ENCODE results near the gene CCDC57. TPM values are rescaled to one million over a fixed set of nuclear protein-coding genes. Genes with fewer than 3 reads are reported as not detected.

CCDC57 gene
- polyA plus RNA-seq, 1 donor (not counting 4 experiments of a cell fraction or from before 2014, with no cell fraction given): 19.2 TPM

- dilution Hi-C loops (cut with MboI; ENCODE audit: extremely low pct_ligation_motif_present, low sequenced_read_pairs): no loop called here
- no peak overlapping the region for H3K4me3 ChIP-seq (ENCODE audit: control insufficient read depth in 2 of 3, extremely low read depth in 1 of 3, insufficient read depth in 2 of 3, low read depth in 1 of 3, low read length in 3 of 3)
- H3K27me3 ChIP-seq (ENCODE audit: control insufficient read depth, extremely low read depth, insufficient read depth, low read length): no peaks in the 10 kb centered on the region
- H3K36me3 ChIP-seq (ENCODE audit: control insufficient read depth in 2 of 2, extremely low read depth in 1 of 2, insufficient read depth in 2 of 2, low read length in 2 of 2): peaks cover 25 to 35% of the 10 kb centered on the region in 2 experiments
- FAIRE-seq (no peak), DNase-seq (ENCODE audit: low read depth, low spot score) (no peak)
- no peaks in the 10 kb centered on the region for H3K79me2 ChIP-seq (ENCODE audit: control insufficient read depth, insufficient read depth, low read length)
- no peaks in the 10 kb centered on the region for H3K9me3 ChIP-seq (ENCODE audit: control insufficient read depth, low read depth, low read length)
- no peak overlapping the region for H2AFZ ChIP-seq (ENCODE audit: control insufficient read depth, low read length)
- no peaks in the 10 kb centered on the region for H3K4me1 ChIP-seq (ENCODE audit: control insufficient read depth, extremely low read depth, insufficient read depth, low read length)
- H3K4me2 ChIP-seq (ENCODE audit: control insufficient read depth, extremely low read depth, insufficient read depth, low read depth, low read length): no peak overlapping the region
- H4K20me1 ChIP-seq (ENCODE audit: control insufficient read depth, extremely low read depth, insufficient read depth, low read length): no peaks in the 10 kb centered on the region
- TF ChIP-seq, protein P1, sequence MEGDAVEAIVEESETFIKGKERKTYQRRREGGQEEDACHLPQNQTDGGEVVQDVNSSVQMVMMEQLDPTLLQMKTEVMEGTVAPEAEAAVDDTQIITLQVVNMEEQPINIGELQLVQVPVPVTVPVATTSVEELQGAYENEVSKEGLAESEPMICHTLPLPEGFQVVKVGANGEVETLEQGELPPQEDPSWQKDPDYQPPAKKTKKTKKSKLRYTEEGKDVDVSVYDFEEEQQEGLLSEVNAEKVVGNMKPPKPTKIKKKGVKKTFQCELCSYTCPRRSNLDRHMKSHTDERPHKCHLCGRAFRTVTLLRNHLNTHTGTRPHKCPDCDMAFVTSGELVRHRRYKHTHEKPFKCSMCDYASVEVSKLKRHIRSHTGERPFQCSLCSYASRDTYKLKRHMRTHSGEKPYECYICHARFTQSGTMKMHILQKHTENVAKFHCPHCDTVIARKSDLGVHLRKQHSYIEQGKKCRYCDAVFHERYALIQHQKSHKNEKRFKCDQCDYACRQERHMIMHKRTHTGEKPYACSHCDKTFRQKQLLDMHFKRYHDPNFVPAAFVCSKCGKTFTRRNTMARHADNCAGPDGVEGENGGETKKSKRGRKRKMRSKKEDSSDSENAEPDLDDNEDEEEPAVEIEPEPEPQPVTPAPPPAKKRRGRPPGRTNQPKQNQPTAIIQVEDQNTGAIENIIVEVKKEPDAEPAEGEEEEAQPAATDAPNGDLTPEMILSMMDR (optimal IDR thresholded peaks at IDR 0.05 in 1 of 3, IDR thresholded peaks at IDR 0.05 in 1 of 3, conservative IDR thresholded peaks at IDR 0.05 in 1 of 3; ENCODE audit: extremely low read depth in 1 of 3, insufficient read depth in 2 of 3, low read length in 3 of 3): no peak
- TF ChIP-seq EZH2 (IDR thresholded peaks at IDR 0.05; ENCODE audit: low read length): no peak
- H3K27ac ChIP-seq (ENCODE audit: control insufficient read depth, insufficient read depth, low read length): no peak overlapping the region
- H3K9ac ChIP-seq (ENCODE audit: control insufficient read depth, extremely low read depth, insufficient read depth, low read length): no peak overlapping the region
- no peaks in the 10 kb centered on the region for H3K9me1 ChIP-seq (ENCODE audit: control insufficient read depth, extremely low read depth, insufficient read depth, low read length)
Observed at GRCh38 chr17:82195675-82196672, 16.7 kb downstream of the CCDC57 start.

- H3K27ac ChIP-seq (ENCODE audit: control insufficient read depth, insufficient read depth, low read length): no peak overlapping the region
- no peak for DNase-seq (ENCODE audit: low read depth, low spot score)
- H3K27me3 ChIP-seq (ENCODE audit: control insufficient read depth, extremely low read depth, insufficient read depth, low read length): no peaks in the 10 kb centered on the region
- no peak for FAIRE-seq
- no peaks in the 10 kb centered on the region for H3K9me1 ChIP-seq (ENCODE audit: control insufficient read depth, extremely low read depth, insufficient read depth, low read length)
- H3K79me2 ChIP-seq (ENCODE audit: control insufficient read depth, insufficient read depth, low read length): no peaks in the 10 kb centered on the region
- TF ChIP-seq, protein P1 (optimal IDR thresholded peaks at IDR 0.05 in 1 of 3, IDR thresholded peaks at IDR 0.05 in 1 of 3, conservative IDR thresholded peaks at IDR 0.05 in 1 of 3; ENCODE audit: extremely low read depth in 1 of 3, insufficient read depth in 2 of 3, low read length in 3 of 3): no peak
- no peak for TF ChIP-seq EZH2 (IDR thresholded peaks at IDR 0.05; ENCODE audit: low read length)
- no peaks in the 10 kb centered on the region for H3K4me1 ChIP-seq (ENCODE audit: control insufficient read depth, extremely low read depth, insufficient read depth, low read length)
- H4K20me1 ChIP-seq (ENCODE audit: control insufficient read depth, extremely low read depth, insufficient read depth, low read length): no peaks in the 10 kb centered on the region
- no peak overlapping the region for H3K4me2 ChIP-seq (ENCODE audit: control insufficient read depth, extremely low read depth, insufficient read depth, low read depth, low read length)
- H3K4me3 ChIP-seq (ENCODE audit: control insufficient read depth in 2 of 3, extremely low read depth in 1 of 3, insufficient read depth in 2 of 3, low read depth in 1 of 3, low read length in 3 of 3): no peak overlapping the region
- no peak overlapping the region for H2AFZ ChIP-seq (ENCODE audit: control insufficient read depth, low read length)
- H3K36me3 ChIP-seq (ENCODE audit: control insufficient read depth in 2 of 2, extremely low read depth in 1 of 2, insufficient read depth in 2 of 2, low read length in 2 of 2): peaks cover 22 to 31% of the 10 kb centered on the region in 2 experiments
- H3K9ac ChIP-seq (ENCODE audit: control insufficient read depth, extremely low read depth, insufficient read depth, low read length): no peak overlapping the region
- H3K9me3 ChIP-seq (ENCODE audit: control insufficient read depth, low read depth, low read length): no peaks in the 10 kb centered on the region
- dilution Hi-C loops (cut with MboI; ENCODE audit: extremely low pct_ligation_motif_present, low sequenced_read_pairs): no loop called here
Observed at GRCh38 chr17:82194765-82195164, 17.9 kb downstream of the CCDC57 start.

Measured in keratinocyte (primary cell).